Hematopoietic multipotent progenitor cell treated with erythropoietin and hydrocortisone succinate and interleukin-3 and kit ligand, for 17 days (in vitro differentiated cells): Measurements from ENCODE around the gene PSTPIP1.
"Not testable (repeated sequence)": the region's sequence is repeated elsewhere in the genome, so short reads cannot be mapped to it uniquely, and the experiment has no call there.

Experiments
- DNase-seq: peaks from one replicate; pipeline ENCODE4 v3.0.0-alpha.2; 2015; ENCODE audit warnings: low spot score

The PSTPIP1 gene

DNA sequence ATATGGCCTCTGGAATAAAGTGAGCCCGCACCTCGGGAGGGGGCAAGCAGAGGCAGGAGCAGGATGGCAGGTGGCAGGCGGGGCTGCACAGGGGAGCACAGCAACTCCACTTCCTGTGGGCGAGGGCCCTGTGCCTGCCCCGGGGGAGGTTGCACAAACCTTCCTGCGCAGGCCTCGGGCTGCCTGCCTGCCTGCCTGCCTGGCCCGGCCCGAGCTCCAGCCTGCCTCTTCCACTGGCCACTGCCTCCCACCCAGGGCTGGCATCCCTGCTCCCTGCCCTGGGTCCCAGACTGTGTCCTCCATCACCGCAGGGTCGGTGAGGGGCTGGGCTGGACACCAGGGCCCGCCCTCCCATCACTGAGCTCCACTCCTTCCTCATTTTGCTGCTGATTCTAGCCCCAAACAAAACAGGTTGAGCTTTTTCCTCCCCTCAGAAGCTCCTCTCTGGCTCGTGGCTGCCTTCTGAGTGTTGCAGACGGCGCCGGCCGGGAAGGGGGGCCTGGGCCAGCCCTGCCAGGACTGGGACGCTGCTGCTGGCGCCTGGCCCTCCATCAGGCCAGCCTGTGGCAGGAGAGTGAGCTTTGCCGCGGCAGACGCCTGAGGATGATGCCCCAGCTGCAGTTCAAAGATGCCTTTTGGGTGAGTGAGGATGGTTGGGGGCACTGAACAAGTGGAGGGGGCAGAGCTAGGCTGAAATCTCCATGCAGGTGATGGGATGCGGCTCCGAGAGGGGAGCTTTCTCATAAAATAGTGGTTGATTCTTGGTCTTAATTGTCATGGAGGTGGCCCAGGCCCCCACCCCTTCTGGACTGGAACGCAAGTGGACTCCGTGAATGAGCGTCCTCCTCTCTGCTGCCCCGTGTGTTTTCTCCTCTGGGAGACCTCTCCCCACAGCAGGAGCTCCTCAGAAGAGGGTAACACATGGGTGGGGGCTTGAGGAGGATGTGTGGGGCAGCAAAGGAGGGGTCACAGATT lies at the start of gene PSTPIP1:
TSS of gene PSTPIP1 (plus strand) at position 156 of the 975 bp plus-strand sequence. CDS start at position 604, 448 bp downstream.
- DNase-seq, result no peak

DNA sequence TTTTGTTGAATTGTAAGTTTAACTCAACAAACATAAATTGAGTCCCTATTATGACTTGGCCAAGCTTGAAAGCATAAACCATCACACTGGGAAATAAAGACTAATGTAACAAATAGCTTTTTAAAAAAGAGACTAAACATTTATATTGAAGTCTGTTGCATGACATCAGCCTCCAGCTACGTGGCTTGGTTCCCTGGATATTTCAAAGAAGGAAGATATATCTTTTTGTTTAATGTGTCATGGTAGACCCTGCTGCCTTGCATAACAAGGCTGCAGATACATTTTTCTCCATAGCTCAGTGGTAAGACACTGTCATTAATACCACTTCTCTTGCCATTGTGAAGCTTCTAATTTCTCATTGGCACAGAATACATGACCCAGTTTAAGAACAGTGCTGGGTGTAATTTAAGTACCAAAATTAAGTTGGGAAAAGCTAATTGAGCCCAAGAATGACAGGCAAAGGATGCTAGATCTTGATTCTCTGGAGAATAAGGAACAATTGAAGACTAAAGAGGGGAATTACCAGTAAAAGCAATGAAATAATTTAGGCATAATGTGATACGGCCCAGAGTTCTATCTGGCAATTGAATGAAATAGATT lies 49.3 kb upstream of the PSTPIP1 start:
- no peak for DNase-seq

DNA sequence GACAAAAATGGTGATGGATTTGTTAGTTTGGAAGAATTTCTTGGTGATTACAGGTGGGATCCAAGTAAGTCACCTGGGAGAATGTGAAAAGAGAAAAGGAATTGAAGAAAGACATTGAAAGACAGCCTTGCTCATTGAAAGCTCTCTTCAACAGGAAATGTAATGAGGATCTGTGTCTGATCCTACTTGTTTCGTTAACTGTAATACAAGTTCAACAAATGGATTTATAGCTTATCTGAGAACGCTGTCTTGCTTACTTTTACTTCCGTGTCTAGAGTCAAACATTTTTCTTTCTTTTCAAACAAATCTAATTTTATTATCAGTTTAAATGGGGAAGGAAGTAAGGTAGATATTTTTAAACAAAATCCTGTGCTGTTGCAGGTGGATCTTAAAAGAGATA lies 47.5 kb upstream of the PSTPIP1 start:
- DNase-seq, result no peak

DNA sequence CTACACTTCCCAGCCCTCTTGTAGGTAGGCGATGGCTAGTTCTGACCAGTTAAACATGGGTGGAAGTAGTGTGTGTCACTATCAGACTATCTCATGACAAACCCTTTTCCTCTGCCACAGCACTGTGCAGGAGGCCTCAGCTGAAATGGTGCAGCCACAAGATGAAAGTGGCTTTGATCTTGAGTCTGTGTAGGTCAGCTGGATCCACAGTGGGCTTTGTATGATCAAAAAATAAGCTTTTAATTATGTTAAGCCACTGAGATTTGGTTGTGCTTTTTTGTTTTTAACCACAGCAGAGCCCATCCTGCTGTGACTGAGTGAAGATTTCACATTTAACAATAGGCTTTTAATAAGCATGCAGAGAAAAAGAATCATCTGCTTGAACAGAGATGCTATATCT lies 43.7 kb upstream of the PSTPIP1 start:
- no peak for DNase-seq

DNA sequence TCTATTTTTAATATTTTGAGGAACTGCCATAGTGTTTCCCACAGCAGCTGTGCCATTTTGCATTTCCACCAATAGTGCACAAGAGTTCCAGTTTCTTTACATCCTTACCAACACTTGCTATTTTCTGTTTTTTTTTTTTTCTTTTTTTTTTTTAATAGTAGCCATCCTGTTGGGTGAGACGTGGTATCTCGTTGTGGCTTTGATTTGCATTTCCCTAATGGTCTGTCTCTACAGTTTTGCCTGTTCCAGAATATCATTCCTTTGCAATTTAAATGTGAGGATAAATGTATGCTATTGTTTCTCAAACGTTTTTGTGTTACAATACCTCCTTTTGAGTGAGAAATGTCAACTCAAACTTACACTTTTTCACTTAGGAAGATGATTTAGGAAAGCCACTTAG lies 41.0 kb upstream of the PSTPIP1 start:
- DNase-seq, result no peak

DNA sequence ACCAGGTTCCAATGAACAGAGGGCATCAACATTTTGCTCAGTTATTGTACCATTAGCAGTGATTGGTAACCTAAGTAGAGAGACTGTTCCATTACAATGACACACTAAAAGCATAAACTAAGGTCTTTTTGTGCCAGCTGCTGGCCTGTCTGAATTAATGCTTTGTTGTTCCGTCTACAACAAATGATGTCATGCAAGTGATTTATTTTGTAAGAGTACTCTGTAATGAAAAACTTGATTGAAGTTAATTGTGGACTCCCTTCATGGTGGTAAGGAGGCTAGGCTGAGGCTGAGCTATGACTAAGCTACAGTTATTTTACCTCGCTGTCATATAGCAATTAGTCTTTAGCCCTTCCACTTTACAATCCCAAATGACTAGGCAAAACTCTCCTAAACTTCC lies 40.2 kb upstream of the PSTPIP1 start:
- no peak for DNase-seq

DNA sequence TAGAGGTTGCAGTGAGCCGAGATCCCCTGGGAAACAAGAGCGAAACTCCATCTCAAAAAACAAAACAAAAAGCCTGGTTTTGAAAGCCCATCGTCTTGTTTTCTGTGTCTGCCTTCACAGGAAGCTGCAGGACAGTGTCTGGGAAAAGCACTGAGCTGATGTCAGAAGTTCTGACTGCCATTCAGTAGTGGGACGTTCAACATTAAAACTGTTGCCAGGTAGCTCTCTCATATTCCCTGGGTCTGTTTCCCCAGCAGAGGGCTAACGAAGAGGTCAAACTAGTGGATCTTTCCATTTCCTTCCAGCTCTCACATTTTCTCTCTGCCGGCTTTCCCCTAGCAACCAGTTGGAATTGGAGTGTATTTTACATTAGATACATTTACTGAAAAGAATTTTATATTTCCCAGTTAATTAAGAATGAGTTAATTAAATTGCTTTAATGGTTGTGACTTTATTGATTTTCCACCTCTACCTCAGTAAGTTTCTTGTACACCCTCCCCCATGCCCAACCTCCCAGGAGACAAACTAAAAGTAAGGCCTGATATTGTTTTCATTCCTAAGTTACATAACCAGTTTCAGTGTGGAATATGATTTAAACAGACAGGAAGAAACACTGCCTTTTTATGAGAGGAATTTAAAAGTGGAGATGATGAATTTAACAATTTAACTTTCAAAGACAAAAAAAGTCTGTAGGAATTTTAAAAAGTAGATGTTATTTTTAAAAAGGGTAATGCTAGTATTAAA lies 33.5 kb upstream of the PSTPIP1 start:
- DNase-seq, result no peak

DNA sequence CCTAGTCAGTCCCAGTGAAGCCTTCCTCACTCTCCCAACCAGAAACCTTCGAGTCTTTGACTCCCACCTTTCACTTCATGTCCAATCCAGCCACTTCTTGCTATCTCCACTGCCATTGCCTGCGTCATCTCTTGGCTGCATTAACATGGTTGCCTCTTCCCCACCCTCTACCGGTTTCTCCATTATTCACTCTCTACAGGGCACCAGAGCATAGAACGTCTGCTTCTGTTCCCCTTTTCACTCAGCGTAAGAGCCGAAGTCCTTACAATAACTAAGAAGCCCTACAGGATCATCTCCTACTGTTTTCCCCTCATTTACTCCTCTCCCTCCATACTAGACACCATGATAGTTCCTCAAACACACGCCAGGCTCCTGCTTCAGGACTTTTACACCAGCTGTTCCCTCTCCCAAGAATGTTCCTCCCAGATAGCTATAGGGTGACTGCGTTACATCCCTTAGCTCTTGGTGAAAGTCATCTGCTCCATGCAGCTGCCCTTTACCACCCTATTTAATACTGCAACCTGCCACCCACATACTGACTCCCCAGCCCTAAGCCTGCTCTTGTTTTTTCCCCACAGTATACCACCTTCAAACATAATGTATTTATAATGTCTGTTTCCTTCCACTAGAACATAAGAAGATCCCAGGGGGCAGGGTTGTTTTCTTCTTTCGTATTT lies 32.5 kb upstream of the PSTPIP1 start:
- no peak for DNase-seq

DNA sequence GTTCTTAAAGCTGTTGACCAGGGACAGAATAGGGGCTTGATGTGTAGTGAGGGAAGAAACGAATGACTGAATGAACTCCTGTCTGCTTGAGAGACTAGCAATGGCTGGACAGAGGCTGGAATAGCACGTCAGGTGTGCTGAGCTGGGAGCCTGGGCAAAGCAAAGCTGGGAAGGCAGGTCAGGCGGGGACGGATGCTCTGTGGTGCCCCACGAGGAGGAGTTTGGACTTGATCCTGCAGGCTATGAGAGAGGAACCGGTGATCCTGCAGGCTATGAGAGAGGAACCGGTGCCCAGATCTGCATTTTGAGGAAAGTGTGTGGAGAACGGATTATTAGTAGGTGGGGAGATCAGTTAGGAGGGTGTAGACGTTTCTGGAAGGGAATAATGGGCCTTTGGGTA lies 31.3 kb upstream of the PSTPIP1 start:
- DNase-seq, result no peak

DNA sequence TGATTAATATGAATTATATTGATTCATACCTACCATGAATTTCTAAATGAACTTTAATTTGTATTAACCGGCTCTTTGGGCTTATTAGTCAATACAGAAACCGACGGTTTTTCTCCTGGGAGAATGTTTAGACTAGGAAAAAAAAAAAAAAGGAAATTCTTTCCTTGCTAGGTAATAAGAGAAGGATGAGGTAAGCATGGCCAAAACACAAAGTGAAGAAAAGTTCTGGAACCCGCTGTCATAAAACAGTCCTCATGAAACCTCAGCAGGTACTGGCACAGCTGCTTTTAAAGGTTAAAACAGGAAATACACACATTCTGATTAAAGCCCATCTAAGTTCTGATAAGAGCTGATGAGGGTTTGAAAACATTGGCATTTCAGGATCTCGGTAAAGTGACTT lies 30.8 kb upstream of the PSTPIP1 start:
- DNase-seq, result no peak

DNA sequence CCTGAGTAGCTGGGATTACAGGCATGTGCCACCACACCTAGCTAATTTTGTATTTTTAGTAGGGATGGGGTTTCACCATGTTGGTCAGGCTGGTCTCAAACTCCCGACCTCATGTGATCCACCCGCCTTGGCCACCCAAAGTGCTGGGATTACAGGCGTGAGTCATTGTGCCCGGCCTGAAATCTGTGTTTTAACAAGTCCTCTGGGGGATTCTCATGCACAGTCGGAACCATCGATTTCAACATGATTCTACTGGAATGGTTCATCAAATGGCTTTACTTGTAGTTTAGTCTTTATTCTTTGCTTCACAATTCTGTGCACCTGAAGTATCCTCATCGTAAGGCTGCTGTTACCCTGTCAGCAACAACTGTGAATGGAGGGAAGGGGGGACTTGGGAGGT lies 28.9 kb upstream of the PSTPIP1 start:
- DNase-seq, result not testable (repeated sequence)

DNA sequence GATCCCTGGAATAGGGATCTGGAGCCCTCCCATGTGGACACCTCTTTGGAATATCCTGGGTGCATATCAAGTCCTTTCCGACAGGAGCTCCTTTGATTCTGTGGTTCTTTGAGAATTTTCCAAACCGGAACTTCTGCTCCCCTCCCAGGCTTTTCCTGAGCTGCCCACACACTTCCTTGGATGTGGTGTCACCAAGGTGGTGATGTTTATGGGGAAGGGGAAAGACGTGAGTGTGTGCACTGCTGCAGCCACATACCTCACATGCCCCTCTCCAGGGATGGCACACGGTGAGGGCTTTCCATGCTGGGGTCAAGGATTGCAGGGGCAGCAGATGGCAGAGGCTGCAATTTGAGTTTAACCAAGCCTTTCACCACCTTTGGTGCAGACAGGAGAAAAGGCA lies 27.9 kb upstream of the PSTPIP1 start:
- no peak for DNase-seq

DNA sequence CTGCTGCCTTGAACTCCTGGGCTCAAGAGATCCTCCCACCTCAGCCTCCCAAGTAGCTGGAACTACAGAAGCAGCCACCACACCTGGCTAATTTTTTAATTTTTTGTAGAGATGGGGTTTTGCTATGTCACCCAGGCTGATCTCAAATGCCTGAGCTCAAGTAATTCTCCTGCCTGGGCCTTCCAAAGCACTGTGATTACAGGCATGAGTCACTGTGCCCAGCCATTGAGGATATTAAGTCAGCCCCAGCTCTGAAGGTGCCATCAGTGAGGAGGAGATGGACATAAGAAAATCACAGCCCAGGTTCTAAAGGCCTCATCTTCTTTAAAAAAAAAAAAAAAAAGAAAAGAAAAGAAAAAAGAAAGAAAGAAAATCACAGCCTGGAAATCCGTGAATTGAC lies 26.6 kb upstream of the PSTPIP1 start:
- DNase-seq, result no peak

DNA sequence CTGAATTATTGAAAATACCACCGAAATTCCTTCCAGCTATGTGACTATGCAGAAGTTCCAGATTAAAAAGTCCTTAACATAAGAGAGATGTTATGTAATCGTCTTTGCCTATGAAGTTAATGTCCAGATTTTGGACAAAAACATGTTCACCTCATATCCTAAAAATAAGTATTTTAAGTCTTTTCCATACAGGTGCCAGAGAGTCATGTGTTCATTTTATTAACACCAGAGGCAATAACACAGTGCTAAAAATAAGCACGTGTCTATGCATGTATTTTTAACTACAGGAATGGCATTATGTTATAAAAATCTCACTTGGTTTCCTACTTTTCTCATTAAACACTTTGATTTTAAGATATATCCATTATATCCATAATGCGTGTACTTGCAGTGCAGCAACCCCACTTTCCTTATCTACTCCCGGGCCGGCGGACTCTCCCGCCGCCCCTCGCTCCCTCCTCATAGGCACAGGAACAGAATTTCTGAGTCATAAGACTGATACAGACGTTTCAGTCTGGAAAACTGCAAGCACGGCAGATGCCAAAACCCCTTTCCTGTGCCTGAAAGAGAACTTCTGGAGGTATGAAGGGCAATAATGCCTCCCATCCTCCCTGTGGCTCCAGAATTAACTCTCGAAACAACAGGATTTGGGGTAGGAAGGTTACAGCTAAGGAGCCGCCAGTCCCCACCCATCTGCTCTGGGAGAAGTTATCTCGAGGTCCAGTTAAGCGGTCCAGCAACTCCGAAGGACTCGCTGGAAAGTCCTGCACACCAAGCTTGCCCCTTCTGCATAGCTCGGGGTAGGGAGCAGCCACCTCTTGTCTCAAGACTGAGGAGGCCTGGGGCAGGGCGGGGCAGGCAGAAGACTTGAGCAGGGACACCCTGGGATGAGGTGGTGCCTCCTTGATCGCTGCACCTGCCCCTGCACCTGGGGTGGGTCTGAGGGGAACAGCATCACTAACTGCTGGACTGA lies 22.3 kb upstream of the PSTPIP1 start:
- no peak for DNase-seq

DNA sequence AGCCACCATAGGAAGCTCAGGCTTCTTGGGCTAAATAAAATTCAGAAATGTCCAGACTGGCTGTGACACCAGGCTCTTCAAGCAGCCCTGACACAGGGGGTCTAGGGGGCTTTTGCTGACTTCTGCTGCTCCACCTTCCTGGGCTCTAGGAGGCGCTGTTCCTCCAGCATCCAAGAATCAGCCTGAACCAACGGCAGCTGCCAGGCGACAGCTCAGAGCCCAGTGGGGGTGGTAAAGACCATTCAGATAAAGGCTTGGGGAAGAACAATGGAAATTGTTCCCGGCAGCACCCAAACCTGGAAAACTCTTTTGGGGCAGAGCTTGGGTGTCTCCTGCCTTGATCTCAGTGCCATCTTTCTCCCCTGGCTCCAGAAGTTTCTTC lies 21.6 kb upstream of the PSTPIP1 start:
- DNase-seq, result no peak

DNA sequence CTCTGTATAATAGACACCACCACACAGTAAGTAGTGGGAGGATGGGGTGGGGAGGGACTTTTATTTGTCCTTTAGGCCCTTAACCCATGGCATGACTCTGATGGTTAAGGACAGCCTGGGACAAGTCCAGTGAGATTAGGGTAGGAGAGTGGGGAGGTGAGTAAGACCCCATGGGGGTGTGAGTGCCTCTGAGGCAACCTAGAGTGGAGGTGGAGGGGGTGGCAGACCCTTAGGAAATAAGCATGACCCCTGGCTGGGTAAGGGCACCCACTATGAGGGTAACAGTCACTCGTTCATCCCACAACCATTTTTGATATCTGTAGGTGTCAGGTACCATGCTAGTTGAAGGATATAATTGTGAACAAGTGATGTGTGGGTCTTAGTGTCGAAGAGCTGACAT lies 21.0 kb upstream of the PSTPIP1 start:
- no peak for DNase-seq

DNA sequence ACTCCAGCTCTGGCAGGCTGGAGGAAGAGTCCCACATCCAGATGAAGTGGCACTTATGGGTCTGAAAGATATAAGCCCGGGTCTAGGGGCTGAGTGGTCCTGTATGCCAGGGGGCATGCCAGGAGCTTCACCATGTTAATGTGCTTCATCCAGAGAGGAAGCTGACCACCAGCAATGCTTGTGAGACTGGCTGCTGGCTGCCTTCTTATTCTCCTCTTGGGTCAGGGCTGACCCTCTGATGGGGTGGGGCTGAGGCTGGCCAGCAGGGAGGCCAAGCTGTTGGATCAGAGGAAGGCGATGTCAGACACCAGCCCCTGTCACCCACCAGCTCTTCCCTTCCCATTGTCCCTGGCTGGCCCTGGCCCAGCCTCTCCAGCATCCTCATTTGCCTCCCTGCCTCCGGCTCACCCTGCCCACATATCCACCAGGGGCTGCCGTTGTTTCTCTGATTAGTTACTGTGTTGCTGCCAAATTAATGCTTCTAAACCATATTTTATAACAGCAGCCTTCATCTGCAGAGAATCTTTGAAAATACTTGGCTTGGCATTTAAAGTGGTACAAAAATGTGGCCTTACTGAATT lies 20.4 kb upstream of the PSTPIP1 start:
- no peak for DNase-seq

DNA sequence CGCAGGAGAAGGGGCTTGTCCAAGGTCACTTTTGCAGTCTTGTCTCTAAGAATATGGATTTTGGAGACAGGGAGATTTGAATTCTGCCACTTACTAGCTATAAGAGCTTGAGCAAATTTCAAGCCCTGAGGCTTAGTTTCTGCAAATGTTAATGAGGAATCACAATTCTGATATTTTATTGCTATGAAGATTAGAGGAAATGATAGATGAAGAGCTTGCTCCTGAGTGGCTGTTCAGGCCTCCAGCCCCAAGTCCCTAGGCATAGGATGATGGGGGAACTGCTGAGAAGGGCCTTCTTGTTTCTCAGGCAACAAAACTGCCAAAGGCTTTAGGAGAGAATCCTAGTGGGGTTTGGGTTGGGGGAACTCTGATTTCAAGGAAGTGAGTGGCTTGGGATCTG lies 18.8 kb upstream of the PSTPIP1 start:
- no peak for DNase-seq

DNA sequence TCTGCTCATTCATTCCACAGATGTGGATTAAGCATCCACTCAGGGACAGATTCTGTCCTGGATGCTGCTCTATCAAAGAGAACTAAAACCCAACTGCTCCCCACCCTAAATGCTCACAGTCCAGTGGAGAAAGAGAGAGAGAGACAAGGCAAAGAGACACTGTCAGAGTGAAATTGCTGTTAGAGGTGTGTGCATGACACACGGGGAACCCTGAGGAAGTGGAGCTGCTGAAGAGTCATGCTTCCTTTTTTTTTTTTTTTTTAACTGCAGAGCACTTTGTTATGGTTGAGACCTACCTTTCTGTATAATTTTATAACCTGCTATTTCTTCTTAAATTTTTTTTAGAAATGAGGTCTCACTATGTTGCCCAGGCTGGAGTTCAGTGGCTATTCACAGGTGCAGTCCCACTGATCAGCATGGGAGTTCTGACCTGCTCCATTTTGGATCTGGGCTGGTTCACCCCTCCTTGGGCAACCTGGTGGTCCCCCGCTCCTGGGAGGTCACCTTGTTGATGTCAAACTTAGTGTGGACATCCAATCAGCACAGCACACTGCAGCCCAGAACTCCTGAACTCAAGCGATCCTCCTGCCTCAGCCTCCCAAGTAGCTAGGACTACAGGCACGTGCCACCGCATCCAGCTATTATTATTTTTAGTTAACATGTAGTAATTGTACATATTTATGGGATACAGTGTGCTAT lies 18.2 kb upstream of the PSTPIP1 start:
- no peak for DNase-seq
